Liver (tissue), 9 donors: Measurements from ENCODE around the gene DIABLO. TPM values are rescaled to one million over a fixed set of nuclear protein-coding genes. Genes with fewer than 3 reads are reported as not detected.

ENCODE experiments used
- DNase-seq: peaks from one replicate; pipeline ENCODE4 v3.0.0-alpha.2; 2017; ENCODE audit warnings: low spot score
- H3K27ac ChIP-seq, 2 donors: one replicate each; pipeline ENCODE4 v1.7.0; 2013; ENCODE audit warnings: inconsistent platforms in 2 of 2, low read length in 2 of 2, control low read depth in 1 of 2, low read depth in 1 of 2, mild to moderate bottlenecking in 1 of 2
- H3K27me3 ChIP-seq, 4 donors: one replicate each; pipeline versions ENCODE4 v1.6.1 to v1.7.0; 2013; ENCODE audit warnings: low read length in 3 of 4, inconsistent platforms in 1 of 4, mild to moderate bottlenecking in 1 of 4, moderate library complexity in 1 of 4; ENCODE audit not compliant: control insufficient read depth in 4 of 4, insufficient read depth in 4 of 4
- H3K36me3 ChIP-seq, 4 donors: one replicate each; pipeline versions ENCODE4 v1.6.1 to v1.7.0; 2013; ENCODE audit warnings: low read length in 3 of 4, mild to moderate bottlenecking in 3 of 4, low read depth in 1 of 4, moderate library complexity in 1 of 4; ENCODE audit not compliant: control insufficient read depth in 4 of 4, insufficient read depth in 3 of 4
- H3K4me1 ChIP-seq, 4 donors: one replicate each; pipeline versions ENCODE4 v1.6.1 to v1.7.0; 2013; ENCODE audit warnings: low read length in 3 of 4, mild to moderate bottlenecking in 3 of 4, moderate library complexity in 1 of 4; ENCODE audit not compliant: control insufficient read depth in 4 of 4, insufficient read depth in 4 of 4
- H3K4me3 ChIP-seq, 3 donors: one replicate each; pipeline versions ENCODE4 v1.6.1 to v1.7.0; 2013; ENCODE audit warnings: low read length in 3 of 3, control low read depth in 1 of 3, low read depth in 1 of 3, mild to moderate bottlenecking in 1 of 3
- H3K9ac ChIP-seq, 2 donors: one replicate each; pipeline ENCODE4 v1.7.0; 2013; ENCODE audit warnings: low read length in 2 of 2, mild to moderate bottlenecking in 2 of 2, moderate library complexity in 2 of 2, control low read depth in 1 of 2, low read depth in 1 of 2
- H3K9me3 ChIP-seq, 4 donors: one replicate each; pipeline versions ENCODE4 v1.6.1 to v1.7.0; 2013; ENCODE audit warnings: low read length in 3 of 4; ENCODE audit not compliant: control insufficient read depth in 4 of 4
- ATF3 ChIP-seq: IDR thresholded peaks from 2 replicates; pipeline ENCODE4 v1.6.1; 2016; ENCODE audit warnings: antibody characterized with exemption
- CTCF ChIP-seq: fragments of 150-350 bp; IDR thresholded peaks from 2 replicates; pipeline ENCODE4 v1.5.1; 2017; ENCODE audit warnings: improper control_type of control experiment, low read depth, low read length; ENCODE audit not compliant: missing input control
- EGR1 ChIP-seq, 2 donors: IDR thresholded peaks; 2 replicates each; pipeline ENCODE4 v1.6.1; 2016 to 2018; ENCODE audit warnings: antibody characterized with exemption in 2 of 2, low read depth in 2 of 2
- GABPA ChIP-seq, 2 donors: IDR thresholded peaks in 1 of 2; conservative IDR thresholded peaks in 1 of 2; 2 replicates each; pipeline ENCODE4 v1.6.1; 2016; ENCODE audit warnings: antibody characterized with exemption in 2 of 2, mild to moderate bottlenecking in 1 of 2, moderate library complexity in 1 of 2
- HNF4A ChIP-seq, 2 donors: conservative IDR thresholded peaks; 2 replicates each; pipeline ENCODE4 v1.6.1; 2016; ENCODE audit warnings: antibody characterized with exemption in 2 of 2, mild to moderate bottlenecking in 2 of 2
- HNF4G ChIP-seq: IDR thresholded peaks from 2 replicates; pipeline ENCODE4 v1.6.1; 2016; ENCODE audit warnings: antibody characterized with exemption
- NR2F2 ChIP-seq: IDR thresholded peaks from 2 replicates; pipeline ENCODE4 v1.6.1; 2016; ENCODE audit warnings: antibody characterized with exemption
- RAD21 ChIP-seq, 2 donors: IDR thresholded peaks; 2 replicates each; pipeline ENCODE4 v1.6.1; 2016; ENCODE audit warnings: antibody characterized with exemption in 2 of 2, mild to moderate bottlenecking in 2 of 2
- SP1 ChIP-seq: IDR thresholded peaks from 2 replicates; pipeline ENCODE4 v1.6.1; 2018; ENCODE audit warnings: antibody characterized with exemption, mild to moderate bottlenecking
- TAF1 ChIP-seq: conservative IDR thresholded peaks from 2 replicates; pipeline ENCODE4 v1.6.1; 2016; ENCODE audit warnings: antibody characterized with exemption, mild to moderate bottlenecking
- ZBTB33 ChIP-seq: IDR thresholded peaks from 2 replicates; pipeline ENCODE4 v1.6.1; 2016; ENCODE audit warnings: antibody characterized with exemption
- WGBS: extraction: QIAGEN DNeasy Blood & Tissue Kit; methylation state at CpG from one replicate; pipeline ENCODE4 v1.1.7; 2013; 5-methylcytosine and 5-hydroxymethylcytosine counted together
- polyA plus RNA-seq, 2 donors: library from polyadenylated mRNA; stranded (reverse) in 1 of 2; unstranded in 1 of 2; fragments of 200-250 nt in 1 of 2; fragments of >200 nt in 1 of 2; fragmentation: Nextera tagmentation in 1 of 2; extraction: Ambion mirVana in 1 of 2; gene quantifications; one replicate each; pipeline versions ENCODE4 v1.2.1 to v1.2.3, GENCODE V29; 2013 to 2015
- total RNA-seq, 2 donors: library from RNA; depleted of rRNA; stranded (reverse); fragments of >200 nt; gene quantifications; one replicate each; pipeline ENCODE4 v1.2.3, GENCODE V29; 2014
- TF ChIP-seq, protein P1 (sequence below): IDR thresholded peaks from 2 replicates; pipeline ENCODE4 v1.6.1; 2016; ENCODE audit warnings: antibody characterized with exemption, mild to moderate bottlenecking
- donor health status: healthy.
- donor health status: healthy.
- donor health status: healthy.
- donor health status: healthy.
- donor health status: healthy.

DIABLO gene
- total and polyA plus RNA-seq, 4 donors = 20.4 to 34.4 (median 28.5) TPM

DNA sequence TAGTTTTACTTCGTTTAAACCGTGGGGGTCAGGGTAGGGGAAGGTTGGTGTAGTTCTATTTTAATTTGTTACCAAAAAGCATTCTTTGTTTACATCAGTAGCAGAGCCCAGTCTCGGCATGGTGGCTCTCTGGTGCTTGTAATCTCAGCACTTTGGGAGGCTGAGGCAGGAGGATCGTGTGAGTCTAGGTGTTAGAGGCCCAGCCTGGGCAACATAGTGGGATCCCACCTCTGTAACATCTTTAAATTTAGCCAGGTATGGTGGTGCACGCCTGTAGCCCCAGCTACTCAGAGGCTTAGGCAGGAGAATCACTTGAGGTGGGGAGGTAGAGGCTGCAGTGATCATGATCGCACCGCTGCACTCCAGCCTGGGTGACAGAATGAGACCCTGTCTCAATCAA lies 40.8 kb downstream of the DIABLO start:
- no peaks in the 10 kb centered on the region for H3K9me3 ChIP-seq
- WGBS = 81% methylated on average over 7 of the region's 7 CpGs
- H3K9ac ChIP-seq = no peak overlapping the region

DNA sequence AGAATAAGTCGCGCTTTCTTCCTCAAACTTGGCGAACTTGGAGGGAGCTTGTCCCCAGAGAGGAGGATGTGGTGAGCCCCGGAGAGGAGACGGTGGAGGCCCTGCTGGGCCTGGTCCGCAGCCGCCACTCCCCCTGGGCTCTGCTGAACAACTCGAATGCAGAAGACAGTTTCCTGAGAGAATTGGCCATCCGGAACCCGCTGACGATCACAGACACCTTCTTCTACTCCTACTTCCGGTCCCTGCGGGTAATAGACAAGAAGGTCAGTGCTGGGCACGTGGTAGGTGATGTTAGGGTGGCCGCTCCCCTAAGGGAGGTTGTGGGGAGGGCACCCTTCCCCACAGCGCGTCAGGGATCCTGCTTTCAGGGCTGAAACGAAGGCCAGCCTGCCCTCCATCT lies 41.3 kb downstream of the DIABLO start:
- 86% methylated on average over 18 of the region's 18 CpGs for WGBS
- H3K9ac ChIP-seq = no peak overlapping the region
- no peak for DNase-seq

More for the DNA sequence above, 40.8 kb downstream of the DIABLO start:
- H3K27me3 ChIP-seq = no peaks in the 10 kb centered on the region
- H3K27ac ChIP-seq = peak overlapping the region; percentile 42 to 80
- TF ChIP-seq NR2F2 = no peak
- no peak for DNase-seq
- H3K36me3 ChIP-seq = no peaks in the 10 kb centered on the region
- H3K4me3 ChIP-seq = no peak overlapping the region
- peaks cover 5 to 17% (median 12%) of the 10 kb centered on the region in 4 donors for H3K4me1 ChIP-seq

More for the DNA sequence above, 41.3 kb downstream of the DIABLO start:
- Histone ChIP-seq H3K9me3 (no peaks in the 10 kb centered on the region), H3K4me1 (peaks cover 5 to 17% (median 12%) of the 10 kb centered on the region in 4 donors), H3K27me3 (no peaks in the 10 kb centered on the region), H3K4me3 (no peak overlapping the region), H3K27ac (no peak overlapping the region), H3K36me3 (no peaks in the 10 kb centered on the region)
- TF ChIP-seq, protein P1, sequence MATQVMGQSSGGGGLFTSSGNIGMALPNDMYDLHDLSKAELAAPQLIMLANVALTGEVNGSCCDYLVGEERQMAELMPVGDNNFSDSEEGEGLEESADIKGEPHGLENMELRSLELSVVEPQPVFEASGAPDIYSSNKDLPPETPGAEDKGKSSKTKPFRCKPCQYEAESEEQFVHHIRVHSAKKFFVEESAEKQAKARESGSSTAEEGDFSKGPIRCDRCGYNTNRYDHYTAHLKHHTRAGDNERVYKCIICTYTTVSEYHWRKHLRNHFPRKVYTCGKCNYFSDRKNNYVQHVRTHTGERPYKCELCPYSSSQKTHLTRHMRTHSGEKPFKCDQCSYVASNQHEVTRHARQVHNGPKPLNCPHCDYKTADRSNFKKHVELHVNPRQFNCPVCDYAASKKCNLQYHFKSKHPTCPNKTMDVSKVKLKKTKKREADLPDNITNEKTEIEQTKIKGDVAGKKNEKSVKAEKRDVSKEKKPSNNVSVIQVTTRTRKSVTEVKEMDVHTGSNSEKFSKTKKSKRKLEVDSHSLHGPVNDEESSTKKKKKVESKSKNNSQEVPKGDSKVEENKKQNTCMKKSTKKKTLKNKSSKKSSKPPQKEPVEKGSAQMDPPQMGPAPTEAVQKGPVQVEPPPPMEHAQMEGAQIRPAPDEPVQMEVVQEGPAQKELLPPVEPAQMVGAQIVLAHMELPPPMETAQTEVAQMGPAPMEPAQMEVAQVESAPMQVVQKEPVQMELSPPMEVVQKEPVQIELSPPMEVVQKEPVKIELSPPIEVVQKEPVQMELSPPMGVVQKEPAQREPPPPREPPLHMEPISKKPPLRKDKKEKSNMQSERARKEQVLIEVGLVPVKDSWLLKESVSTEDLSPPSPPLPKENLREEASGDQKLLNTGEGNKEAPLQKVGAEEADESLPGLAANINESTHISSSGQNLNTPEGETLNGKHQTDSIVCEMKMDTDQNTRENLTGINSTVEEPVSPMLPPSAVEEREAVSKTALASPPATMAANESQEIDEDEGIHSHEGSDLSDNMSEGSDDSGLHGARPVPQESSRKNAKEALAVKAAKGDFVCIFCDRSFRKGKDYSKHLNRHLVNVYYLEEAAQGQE = no peak
- TF ChIP-seq ATF3 = no peak
- TF ChIP-seq GABPA (IDR thresholded peaks at IDR 0.05 in 1 of 2, conservative IDR thresholded peaks at IDR 0.05 in 1 of 2) = no peak
- TF ChIP-seq HNF4G = no peak
- no peak for TF ChIP-seq CTCF
- TF ChIP-seq RAD21 (IDR thresholded peaks at IDR 0.05) = no peak
- no peak for TF ChIP-seq SP1
- no peak for TF ChIP-seq ZBTB33
- no peak for TF ChIP-seq EGR1 (IDR thresholded peaks at IDR 0.05; ENCODE audit: low read depth in 2 of 2)
- no peak for TF ChIP-seq NR2F2
- TF ChIP-seq TAF1 = no peak
- no peak for TF ChIP-seq HNF4A (conservative IDR thresholded peaks at IDR 0.05)
